Esophagus squamous epithelium (tissue), 5 donors: ENCODE measurements around the gene HTR3E. TPM values are rescaled to one million over a fixed set of nuclear protein-coding genes. Genes with fewer than 3 reads are reported as not detected.

ENCODE experiments used
- DNase-seq: peaks from one replicate; lab custom pipeline; 2025; lab: John Stamatoyannopoulos, UW
- H3K27ac ChIP-seq, 4 donors: fragments of 200-600 bp; sonication (generic); one replicate each; pipeline ENCODE4 v1.5.1; 2016 to 2019; ENCODE audit warnings: mild to moderate bottlenecking in 1 of 4
- H3K27me3 ChIP-seq, 4 donors: fragments of 200-600 bp; sonication (generic); 1 replicate in 3 of 4; 2 replicates in 1 of 4; pipeline versions ENCODE4 v1.5.1 to v1.6.0; 2017 to 2021; ENCODE audit warnings: antibody characterized with exemption in 1 of 4
- H3K36me3 ChIP-seq, 3 donors: fragments of 200-600 bp; sonication (generic); one replicate each; pipeline ENCODE4 v1.5.1; 2016 to 2019
- H3K4me1 ChIP-seq, 3 donors: fragments of 200-600 bp; sonication (generic); one replicate each; pipeline ENCODE4 v1.5.1; 2017 to 2019
- H3K4me3 ChIP-seq, 4 donors: fragments of 200-600 bp; sonication (generic); 1 replicate in 3 of 4; 2 replicates in 1 of 4; pipeline ENCODE4 v1.5.1; 2016 to 2019; ENCODE audit warnings: mild to moderate bottlenecking in 2 of 4, moderate library complexity in 1 of 4
- H3K9me3 ChIP-seq, 3 donors: fragments of 200-600 bp; sonication (generic); one replicate each; pipeline ENCODE4 v1.5.1; 2016 to 2019
- POLR2A ChIP-seq, 4 donors: fragments of 450-650 bp; IDR thresholded peaks; one replicate each; pipeline ENCODE4 v1.6.1; 2017; ENCODE audit warnings: antibody characterized with exemption in 4 of 4, mild to moderate bottlenecking in 4 of 4, moderate library complexity in 3 of 4
- WGBS, 2 donors: methylation state at CpG; one replicate each; pipeline ENCODE4 v1.1.5; 2018; 5-methylcytosine and 5-hydroxymethylcytosine counted together
- intact Hi-C: fragments of 100-400 bp; cut with DNase I; formaldehyde crosslinking; loops from one replicate; pipeline ENCODE4 v1.15.0; 2022
- total RNA-seq, 4 donors: library from RNA; depleted of rRNA; stranded (reverse); fragments of >200 nt; gene quantifications; one replicate each; pipeline ENCODE4 v1.1.0, GENCODE V29; 2016
- TF ChIP-seq, protein P1 (sequence below), 6 experiments: fragments of 450-650 bp in 4 of 6; fragments of 200-600 bp in 2 of 6; sonication (generic) in 2 of 6; IDR thresholded peaks; one replicate each; pipeline ENCODE4 v1.5.1; 2016 to 2019; ENCODE audit warnings: antibody characterized with exemption in 6 of 6, mild to moderate bottlenecking in 4 of 6, moderate library complexity in 4 of 6
- donor health status: DM: yes; HTN: yes; CAD: no.

HTR3E gene
- total RNA-seq, 4 donors from 2014 or later = not detected

- H3K4me1 ChIP-seq = no peaks in the 10 kb centered on the region
- H3K36me3 ChIP-seq = no peaks in the 10 kb centered on the region
- 50 to 88% methylated on average over 1 to 6 of the region's 6 CpGs for WGBS, 2 donors
- DNase-seq = no peak
- TF ChIP-seq POLR2A (IDR thresholded peaks at IDR 0.05) = no peak
- TF ChIP-seq, protein P1, sequence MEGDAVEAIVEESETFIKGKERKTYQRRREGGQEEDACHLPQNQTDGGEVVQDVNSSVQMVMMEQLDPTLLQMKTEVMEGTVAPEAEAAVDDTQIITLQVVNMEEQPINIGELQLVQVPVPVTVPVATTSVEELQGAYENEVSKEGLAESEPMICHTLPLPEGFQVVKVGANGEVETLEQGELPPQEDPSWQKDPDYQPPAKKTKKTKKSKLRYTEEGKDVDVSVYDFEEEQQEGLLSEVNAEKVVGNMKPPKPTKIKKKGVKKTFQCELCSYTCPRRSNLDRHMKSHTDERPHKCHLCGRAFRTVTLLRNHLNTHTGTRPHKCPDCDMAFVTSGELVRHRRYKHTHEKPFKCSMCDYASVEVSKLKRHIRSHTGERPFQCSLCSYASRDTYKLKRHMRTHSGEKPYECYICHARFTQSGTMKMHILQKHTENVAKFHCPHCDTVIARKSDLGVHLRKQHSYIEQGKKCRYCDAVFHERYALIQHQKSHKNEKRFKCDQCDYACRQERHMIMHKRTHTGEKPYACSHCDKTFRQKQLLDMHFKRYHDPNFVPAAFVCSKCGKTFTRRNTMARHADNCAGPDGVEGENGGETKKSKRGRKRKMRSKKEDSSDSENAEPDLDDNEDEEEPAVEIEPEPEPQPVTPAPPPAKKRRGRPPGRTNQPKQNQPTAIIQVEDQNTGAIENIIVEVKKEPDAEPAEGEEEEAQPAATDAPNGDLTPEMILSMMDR (IDR thresholded peaks at IDR 0.05) = no peak
- no peak overlapping the region for H3K27ac ChIP-seq
- peaks cover 0 to 3% (median 0%) of the 10 kb centered on the region in 4 donors for H3K27me3 ChIP-seq
- intact Hi-C loops = no loop called here
- no peak overlapping the region for H3K4me3 ChIP-seq
- no peaks in the 10 kb centered on the region for H3K9me3 ChIP-seq
Observed at GRCh38 chr3:184075901-184076300, 21.0 kb upstream of the HTR3E start.

DNA sequence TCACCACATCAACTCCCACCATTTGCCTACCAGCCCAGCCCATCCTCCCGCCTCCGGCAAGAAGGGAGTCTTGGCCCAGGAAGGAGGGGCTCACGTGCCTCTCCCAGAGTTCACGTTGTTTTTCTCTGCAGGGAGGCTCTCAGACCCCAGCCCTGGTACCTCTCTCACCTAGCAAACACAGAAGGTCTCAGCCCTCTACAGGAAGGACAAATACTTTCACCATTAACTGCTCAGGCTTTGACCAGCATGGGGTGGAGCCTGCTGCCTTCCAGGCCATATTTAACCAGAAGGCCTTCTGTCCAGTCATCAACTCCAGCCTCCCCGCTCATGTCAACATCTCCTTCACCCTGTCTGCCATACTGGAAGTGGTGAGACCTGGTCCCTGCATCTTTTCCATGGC lies 19.0 kb upstream of the HTR3E start:
- WGBS, 2 donors = 69 to 84% methylated on average over 5 of the region's 5 CpGs
- Histone ChIP-seq H3K27ac (no peak overlapping the region), H3K27me3 (peaks cover 0 to 3% (median 0%) of the 10 kb centered on the region in 4 donors), H3K4me3 (no peak overlapping the region), H3K36me3 (no peaks in the 10 kb centered on the region), H3K9me3 (no peaks in the 10 kb centered on the region), H3K4me1 (no peaks in the 10 kb centered on the region)
- DNase-seq = no peak
- no peak for TF ChIP-seq POLR2A (IDR thresholded peaks at IDR 0.05)
- TF ChIP-seq, protein P1 (IDR thresholded peaks at IDR 0.05) = no peak
- intact Hi-C loops = no loop called here

GRCh38 chr3:184078851-184079250 lies 18.0 kb upstream of the HTR3E start:
- intact Hi-C loops = no loop called here
- no peak overlapping the region for H3K27ac ChIP-seq
- TF ChIP-seq, protein P1 (IDR thresholded peaks at IDR 0.05) = no peak
- TF ChIP-seq POLR2A (IDR thresholded peaks at IDR 0.05) = no peak
- no peak overlapping the region for H3K4me3 ChIP-seq
- DNase-seq = no peak
- no peaks in the 10 kb centered on the region for H3K4me1 ChIP-seq
- 80 to 89% methylated on average over 3 of the region's 3 CpGs for WGBS, 2 donors
- no peaks in the 10 kb centered on the region for H3K9me3 ChIP-seq
- no peaks in the 10 kb centered on the region for H3K36me3 ChIP-seq
- peaks cover 0 to 3% (median 0%) of the 10 kb centered on the region in 4 donors for H3K27me3 ChIP-seq

- H3K27me3 ChIP-seq = no peaks in the 10 kb centered on the region
- 100% methylated on average over 1 of the region's 16 CpGs; no CpG with 5 or more reads in 1 of the 2 donors for WGBS, 2 donors
- H3K27ac ChIP-seq = no peak overlapping the region
- TF ChIP-seq, protein P1 (IDR thresholded peaks at IDR 0.05) = no peak
- TF ChIP-seq POLR2A (IDR thresholded peaks at IDR 0.05) = no peak
- intact Hi-C loops = no loop called here
- DNase-seq = no peak
- peaks cover 0 to 7% (median 4%) of the 10 kb centered on the region in 3 donors for H3K4me1 ChIP-seq
- no peak overlapping the region for H3K4me3 ChIP-seq
- peaks cover 0 to 10% (median 0%) of the 10 kb centered on the region in 3 donors for H3K9me3 ChIP-seq
- no peaks in the 10 kb centered on the region for H3K36me3 ChIP-seq
Observed at GRCh38 chr3:184081116-184081830, 15.6 kb upstream of the HTR3E start.

GRCh38 chr3:184082034-184082433 lies 14.8 kb upstream of the HTR3E start:
- peaks cover 0 to 7% (median 4%) of the 10 kb centered on the region in 3 donors for H3K4me1 ChIP-seq
- no peak for DNase-seq
- no peaks in the 10 kb centered on the region for H3K27me3 ChIP-seq
- TF ChIP-seq, protein P1 (IDR thresholded peaks at IDR 0.05) = no peak
- no peak for TF ChIP-seq POLR2A (IDR thresholded peaks at IDR 0.05)
- no peak overlapping the region for H3K27ac ChIP-seq
- no peaks in the 10 kb centered on the region for H3K36me3 ChIP-seq
- intact Hi-C loops = no loop called here
- H3K4me3 ChIP-seq = no peak overlapping the region
- peaks cover 0 to 10% (median 0%) of the 10 kb centered on the region in 3 donors for H3K9me3 ChIP-seq
- WGBS, 2 donors = 100% methylated on average over 1 of the region's 10 CpGs; no CpG with 5 or more reads in 1 of the 2 donors
